Stimulated activated CD8-positive, alpha-beta memory T cell treated with anti-CD3 and anti-CD28 coated beads, Interleukin-2, amount 100 ng/mL, for 1 hour (primary cell): Measurements from ENCODE around the gene GLB1L3.
"Not testable (repeated sequence)": the region's sequence is repeated elsewhere in the genome, so short reads cannot be mapped to it uniquely, and the experiment has no call there.

ENCODE experiments used
- DNase-seq, 2 donors: peaks; one replicate each; pipeline ENCODE4 v3.0.0-alpha.2; 2020; ENCODE audit warnings: low read depth in 2 of 2

The GLB1L3 gene

DNA sequence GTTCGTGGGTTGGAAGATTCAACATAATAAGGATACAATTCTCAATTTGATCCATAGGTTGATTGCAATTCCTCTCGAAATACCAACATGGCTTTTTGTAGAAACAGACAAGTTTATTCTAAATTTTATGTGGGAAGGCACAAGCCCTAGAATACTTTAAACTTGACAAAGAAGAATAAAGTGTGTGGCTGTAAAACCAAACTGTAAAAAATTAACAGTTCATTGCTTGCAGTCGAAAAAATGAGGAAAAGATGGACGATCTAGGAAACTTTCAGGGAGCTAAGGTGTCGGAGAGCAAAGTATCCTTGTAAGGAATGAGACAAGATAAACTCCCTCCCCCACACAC, 1.0 kb upstream of the GLB1L3 start:
- no peak for DNase-seq

DNA sequence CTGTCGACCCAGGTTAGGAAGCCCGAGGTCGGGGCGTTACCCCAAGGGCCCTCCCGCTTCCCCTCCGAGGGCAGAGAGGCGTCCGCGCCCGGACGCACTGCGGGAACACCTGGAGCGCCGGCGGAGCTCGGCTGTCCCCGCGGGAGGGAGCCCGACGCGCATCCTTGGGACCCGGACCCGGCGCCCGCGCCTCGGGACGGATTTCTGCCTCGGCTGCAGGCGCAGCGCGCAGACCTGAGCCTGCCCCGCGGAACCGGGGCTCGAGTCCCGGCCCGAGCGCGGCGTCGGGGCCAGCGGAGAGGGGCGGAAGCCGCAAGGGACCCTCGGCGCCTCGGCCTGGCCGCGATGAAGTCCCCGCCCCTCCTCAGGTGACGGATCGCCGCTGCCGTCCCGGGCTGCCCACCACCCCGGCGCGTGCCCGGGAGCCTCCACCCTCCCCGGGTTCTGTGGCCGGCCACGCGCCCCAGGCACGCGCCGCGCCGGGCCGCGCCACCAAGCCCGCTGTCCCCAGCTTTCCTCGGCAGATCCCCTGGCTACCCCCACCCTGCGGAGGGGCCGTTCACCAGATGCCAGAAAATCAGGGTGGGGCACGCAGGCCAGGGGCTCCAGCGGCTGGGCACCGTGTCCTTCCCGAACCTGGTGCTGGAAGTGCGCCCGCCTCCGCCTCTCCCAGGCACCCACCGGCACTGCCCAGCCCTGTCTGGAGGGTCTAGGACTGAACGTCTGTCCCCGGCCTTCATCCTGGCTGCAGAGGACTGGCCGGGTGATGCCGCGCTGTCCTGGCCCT, 410 bp downstream of the GLB1L3 start:
- DNase-seq: no peak

DNA sequence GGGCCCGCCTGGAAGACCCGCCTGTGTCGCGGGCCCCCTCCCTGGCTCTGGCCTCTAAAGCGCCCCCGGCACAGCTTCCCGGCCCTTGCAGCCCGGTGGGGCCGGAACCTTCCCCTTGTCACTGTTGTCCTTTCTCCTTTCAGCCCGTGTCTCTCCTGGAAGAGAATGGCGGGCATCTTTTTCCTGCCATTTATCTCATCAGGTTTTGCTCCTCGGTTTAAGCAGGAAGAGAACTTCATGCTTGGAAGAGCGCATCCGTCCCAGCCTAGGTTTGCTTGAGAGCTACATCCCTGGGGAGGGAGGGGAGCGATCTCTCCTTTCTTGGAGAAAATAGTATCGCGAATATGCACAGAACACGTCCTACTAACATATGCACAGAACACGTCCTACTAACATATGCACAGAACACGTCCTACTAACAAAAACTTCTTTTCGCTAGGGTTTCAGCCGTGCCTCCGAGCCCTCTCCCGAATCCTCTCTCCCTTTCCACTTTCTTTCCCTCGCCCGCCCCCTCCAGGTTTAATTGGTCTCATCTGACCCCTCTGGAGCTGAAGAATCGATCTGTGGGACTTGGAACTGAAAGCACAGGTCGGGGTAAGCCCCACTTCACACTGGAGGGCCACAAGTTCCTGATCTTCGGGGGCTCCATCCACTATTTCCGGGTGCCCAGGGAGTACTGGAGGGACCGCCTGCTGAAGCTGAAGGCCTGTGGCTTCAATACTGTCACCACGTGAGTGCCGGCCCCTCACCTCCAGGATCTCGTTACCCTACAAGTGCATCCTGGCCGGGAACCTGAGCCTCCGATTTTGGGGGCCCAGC, 1.2 kb downstream of the GLB1L3 start:
- no peak for DNase-seq

DNA sequence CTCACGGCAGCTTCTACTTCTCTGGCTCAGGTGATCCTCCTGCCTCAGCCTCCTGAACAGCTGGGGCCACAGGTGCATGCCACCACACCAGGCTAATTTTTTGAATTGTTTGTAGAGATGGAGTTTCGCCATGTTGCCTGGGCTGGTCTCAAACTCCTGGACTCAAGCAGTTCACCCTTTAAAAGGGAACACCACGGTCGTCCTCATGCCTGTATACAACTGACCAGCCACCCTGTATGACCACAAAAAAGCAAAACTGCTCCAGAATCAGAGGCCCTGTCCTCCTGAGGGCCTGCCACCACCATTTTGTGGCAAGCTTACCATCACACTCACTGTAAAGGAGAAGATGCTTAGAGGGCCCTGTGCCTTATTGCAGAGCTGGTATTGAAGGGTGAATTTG, 2.2 kb downstream of the GLB1L3 start:
- no peak for DNase-seq

DNA sequence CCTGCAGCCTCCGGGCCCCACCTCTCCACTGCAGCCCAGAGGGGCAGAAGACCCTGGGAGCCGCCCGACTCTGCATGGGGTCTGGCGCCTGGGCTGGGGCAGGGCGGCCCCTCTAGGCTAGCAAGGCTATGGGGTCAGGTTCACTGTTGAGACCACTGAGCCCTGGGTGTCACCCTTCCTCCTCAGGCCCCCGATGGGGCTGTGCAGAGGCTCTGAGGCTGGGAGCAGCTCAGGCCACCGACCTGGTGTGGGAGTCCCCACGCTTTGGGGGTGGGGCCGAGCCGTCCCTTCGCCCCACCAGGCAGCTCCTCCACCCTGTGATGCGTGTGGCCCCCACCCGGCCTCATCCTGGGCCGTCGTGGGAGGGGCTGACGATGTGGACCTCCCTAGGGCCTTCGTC, 5.5 kb downstream of the GLB1L3 start:
- DNase-seq: not testable (repeated sequence)

DNA sequence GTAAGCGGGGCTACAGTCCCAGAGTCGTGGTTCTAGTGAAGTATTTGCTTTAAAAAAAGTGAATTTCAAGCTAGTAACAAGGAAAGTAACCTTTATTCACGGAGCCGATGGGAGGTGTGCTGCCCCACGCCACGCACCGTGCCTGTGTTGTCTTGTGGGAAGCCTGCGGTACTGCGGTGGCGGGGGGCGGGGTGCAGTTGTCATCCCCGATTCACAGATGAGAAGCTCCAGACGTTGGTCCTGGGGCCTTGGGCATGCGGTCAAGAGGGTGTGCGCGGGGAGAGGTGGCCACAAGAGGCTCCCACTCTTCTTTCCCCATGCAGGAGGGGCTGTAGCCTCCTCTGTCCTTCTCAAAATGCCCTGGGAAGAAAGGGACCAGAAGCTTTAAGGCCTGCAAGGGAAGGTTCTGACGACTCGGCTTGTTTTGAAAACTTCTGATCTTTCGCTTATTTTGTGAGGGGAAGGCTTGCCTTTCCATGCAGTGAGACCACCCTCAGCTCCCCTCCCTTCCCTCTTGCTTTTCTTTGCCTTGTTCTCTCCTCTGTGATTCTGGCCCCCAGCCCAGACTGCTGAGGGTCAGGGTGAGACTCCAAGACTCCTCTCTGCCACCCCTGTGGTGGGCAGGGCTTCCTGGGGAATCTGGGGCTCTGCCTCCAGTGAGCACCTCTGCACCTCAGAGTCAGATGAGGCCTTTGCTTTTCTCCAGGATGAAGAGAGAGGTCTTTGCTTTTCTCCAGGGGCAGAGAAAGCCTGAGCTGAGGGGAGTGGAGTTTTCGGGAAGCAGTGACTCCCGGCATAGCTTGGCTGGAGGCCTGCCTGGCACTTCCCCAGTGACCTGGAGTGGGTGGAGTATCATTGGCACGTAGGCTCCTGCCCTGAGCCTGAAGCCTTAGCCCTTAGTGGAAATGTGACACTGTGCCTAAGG, 6.2 kb downstream of the GLB1L3 start:
- DNase-seq: no peak

DNA sequence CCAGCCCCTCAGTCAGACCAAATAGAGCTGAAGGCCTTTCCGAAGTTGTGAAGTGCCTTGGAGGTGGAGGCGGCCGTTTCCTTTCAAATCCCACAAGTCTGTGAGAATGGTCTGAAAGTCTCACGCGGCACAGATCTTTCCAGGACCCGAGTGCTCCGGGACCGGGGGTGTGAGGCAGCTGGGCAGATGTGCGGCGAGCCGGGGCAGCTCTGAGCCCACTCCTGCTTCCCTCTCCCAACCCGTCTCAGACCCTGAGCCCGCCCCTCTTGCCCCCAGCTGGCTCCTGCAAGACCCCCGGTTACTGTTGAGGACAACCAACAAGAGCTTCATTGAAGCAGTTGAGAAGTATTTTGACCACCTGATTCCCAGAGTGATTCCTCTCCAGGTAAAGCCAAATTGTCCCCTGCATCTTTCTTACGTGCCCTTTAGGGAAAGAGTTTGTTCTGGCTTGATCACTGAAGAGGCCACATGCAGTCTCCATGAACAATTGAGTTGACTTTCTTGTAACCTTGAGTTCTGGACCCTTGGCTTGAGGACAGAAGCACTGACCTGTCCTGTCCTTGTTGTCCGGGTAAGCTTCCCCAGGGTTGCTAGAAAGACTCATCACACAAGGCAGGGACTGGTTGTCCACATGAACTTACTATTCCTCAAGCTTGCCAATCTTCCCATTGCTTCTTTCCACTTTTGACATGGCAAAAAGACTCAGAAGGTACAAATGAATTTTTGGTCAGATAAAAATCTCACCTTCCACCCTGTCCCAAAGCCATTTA, 7.5 kb downstream of the GLB1L3 start:
- no peak for DNase-seq

DNA sequence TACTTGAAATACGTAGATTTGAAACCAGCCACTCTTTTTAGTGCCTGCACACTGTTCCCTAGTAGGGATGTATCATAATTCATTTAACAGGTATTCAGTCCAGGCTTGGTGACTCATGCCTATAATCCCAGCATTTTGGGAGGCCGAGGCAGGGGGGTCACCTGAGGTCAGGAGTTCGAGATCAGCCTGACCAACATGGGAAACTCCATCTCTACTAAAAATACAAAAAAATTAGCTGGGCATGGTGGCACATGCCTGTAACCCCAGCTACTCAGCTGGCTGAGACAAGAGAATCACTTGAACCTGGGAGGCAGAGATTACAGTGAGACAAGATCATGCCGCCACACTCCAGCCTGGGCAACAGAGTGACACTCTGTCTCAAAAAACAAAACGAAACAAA, 8.2 kb downstream of the GLB1L3 start:
- DNase-seq: not testable (repeated sequence)

DNA sequence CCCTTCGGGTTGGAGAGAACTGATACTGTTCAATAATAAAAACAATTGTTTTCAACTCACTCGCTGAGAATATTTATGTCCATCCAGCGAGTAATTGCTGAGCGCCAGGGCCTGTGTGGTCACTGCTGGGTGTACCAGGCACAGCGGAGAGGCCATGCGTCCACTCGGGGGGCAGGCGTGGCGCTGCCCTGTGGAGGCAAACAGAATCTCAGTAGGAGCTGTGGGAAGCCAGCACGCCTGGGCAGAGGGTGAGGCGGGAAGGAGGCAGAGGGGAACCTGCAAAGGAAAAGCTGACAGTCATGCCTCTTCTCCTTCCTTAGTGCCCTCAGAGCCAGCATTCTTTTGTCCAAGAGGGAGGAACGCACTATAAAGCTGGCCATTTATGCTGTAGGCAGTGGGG, 11.4 kb downstream of the GLB1L3 start:
- DNase-seq: no peak

DNA sequence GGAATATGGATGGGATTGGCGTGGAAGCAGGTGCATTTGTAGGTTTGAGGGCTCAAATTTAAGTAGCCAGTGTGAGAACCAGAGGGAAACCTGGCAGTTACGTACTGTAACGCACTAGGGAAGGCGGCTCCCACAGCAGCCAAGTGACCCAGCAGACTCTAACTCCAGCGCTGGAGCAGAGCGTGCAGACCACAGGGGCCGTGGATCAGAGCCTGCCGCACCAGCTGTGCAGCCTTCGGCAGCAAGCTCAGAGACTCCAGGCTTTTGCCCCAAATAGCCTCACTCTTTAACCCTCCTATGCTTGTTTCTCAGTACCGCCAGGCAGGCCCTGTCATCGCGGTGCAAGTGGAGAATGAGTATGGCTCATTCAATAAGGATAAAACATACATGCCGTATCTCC, 12.3 kb downstream of the GLB1L3 start:
- DNase-seq: no peak

DNA sequence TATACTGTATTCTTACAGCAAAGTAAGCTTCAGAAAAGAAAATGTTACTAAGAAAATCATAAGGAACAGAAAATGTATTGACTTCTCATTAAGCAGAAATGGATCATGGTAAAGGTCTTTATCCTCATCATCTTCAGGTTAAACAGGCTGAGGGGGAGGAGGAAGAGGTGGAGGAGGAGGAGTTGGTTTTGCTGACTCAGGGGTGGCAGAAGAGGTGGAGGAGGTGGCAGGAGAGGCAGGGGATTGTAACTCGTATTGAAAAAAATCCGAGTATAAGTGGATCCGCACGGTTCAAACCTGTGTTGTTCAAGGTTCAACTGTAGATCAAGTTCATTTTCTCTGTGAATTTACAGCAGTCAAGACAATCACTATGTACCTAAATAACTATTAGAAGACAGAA, 13.0 kb downstream of the GLB1L3 start:
- DNase-seq: no peak

DNA sequence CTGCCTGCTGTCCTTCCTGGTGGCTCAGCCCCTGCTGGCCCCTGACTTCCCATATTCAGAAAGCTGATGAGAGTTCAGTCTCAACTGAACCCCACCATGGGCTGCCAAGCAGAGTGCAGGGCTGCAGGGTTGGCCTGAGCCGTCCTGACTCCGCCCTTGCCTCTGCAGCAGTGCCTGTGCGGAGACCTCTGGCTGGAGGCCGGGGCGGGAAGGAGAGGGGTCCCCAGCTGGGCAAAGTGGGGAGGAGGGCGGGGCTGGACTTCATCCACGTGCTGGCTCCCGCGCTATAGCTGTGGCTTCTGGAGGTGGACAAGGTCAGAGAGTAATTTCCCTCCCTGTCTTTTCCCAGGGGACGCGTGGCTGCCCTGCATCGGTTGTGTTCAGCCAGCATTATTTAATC, 13.6 kb downstream of the GLB1L3 start:
- DNase-seq: no peak

DNA sequence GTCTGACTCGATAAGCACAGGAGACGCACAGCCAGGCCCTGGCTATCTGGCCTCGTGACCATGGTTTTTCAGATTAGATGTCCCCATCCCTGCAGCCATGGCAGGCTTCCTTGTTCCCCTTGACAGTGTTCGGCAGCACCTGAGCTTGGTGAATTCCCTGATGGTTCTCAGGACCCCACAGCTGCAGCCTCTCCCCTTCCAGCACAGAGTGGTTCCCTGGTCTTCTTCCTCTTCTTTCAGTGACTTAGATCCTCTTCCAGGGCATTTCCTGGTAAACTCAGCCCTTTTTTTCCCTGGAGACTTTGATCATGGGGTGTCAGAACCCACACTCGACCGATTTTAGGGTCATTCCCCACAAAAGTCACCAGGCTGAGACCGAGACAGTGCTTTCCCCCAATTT, 14.5 kb downstream of the GLB1L3 start:
- DNase-seq: no peak

DNA sequence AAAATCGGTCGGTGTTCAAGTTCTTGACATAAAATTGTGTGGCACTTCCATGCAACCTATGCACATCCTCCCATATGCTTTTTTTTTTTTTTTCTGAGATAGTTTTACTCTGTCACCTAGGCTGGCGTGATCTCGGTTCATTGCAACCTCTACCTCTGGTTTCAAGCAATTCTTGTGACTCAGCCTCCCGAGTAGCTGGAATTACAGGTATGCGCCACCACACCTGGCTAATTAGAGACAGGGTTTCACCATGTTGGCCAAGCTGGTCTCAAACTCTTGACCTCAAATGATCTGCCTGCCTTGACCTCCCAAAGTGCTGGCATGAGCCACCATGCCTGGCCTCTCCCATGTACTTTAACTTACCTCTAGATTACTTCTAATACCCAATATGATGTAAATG, 15.0 kb downstream of the GLB1L3 start:
- DNase-seq: no peak

DNA sequence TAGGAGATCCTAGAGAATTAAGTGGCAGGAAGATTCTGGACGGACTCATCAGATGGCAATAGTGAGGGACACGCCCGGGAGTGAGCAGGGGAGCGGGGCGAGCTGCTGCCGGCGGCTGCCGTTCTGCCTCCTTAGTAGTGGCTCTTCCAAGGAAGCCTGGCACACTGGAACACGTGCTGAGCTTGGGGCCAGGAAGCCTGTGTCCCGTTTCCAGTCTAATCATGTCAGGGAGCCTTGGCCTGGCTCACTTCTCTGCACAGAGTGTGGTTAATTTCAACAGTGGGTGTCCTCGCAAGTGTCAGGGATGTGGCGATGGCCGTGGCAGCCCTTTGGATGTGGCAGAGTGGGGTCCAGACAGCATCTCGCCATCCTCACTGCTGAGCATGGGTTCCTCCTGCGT, 16.5 kb downstream of the GLB1L3 start:
- no peak for DNase-seq

DNA sequence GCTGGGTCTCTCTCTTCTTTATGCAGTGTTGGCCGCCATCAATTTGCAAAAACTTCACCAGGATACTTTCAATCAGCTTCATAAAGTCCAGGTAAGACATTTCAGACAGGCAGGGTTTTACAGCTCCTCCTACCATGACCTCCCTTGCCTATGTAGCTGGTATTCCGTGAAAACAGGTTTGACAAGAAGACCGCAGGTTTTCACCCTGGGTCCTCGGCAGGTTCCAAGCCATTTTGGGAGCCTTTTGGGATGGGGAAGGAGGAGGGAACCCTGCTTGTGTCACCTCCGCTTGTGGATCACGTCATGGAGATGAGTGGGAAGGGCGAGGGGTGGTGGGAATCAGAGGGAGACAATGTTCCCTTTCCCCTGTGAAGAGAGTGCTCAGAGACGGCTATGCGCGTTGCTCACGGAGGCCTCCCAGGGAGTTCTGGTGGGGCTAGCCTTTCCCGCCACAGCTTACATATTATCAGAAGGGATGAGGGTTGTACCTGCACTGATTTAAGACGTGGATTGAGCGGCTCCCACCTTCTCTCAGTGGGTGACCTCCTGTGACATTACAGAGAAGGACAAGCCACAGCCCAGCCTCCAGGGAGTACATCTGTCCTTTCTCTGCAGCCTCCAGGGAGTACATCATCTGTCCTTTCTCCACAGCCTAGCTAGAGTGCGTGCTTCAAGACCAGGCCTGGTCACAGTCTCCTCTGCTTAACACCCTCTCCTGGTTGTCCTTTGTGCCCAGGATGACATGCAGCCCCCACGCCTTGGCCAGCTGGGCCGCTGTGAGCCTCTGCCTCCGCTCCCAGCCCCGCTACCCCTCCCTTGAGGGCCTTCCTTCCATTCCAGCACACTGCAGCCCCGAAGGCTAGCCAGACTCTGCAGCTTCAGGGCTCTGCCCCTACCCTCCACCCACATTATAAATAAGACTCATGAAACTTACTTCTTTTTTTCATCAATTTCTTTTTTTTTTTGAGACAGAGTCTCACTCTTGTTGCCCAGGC, 17.2 kb downstream of the GLB1L3 start:
- no peak for DNase-seq

DNA sequence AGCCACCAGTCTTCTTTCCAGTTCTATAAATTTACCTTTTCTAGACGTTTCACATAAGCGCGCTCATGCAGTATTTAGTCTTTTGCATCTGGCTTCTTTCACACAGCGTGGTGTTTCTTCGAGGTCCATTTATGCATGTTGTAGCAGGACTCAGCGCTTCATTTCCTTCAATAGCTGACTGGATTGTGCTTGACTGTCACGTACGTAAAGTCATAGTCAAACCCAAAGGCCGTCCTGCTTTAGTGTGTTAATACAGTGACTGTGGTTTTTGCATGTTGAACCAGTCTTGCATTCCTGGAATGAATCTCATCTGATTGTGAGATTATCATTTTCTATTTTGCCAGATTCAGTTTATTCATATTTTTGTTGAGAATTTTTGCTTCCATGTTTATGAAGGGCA, 18.5 kb downstream of the GLB1L3 start:
- no peak for DNase-seq

DNA sequence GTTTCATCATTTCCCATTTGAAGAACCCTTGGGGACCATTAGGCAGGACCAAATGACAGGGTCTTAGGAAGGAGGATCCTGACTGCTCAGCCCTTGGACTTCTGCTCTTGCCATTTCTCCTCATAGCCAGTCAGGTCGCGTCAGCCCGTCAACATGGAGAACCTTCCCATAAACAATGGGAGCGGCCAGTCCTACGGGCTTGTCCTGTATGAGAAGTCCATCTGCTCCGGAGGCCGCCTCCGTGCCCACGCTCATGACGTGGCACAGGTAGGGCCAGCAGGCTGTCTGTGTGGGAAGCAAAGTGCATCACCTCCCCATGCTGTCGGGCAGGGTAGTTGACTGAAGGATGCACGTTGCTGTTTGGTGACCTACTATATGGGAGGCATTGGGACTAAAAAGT, 36.0 kb downstream of the GLB1L3 start:
- no peak for DNase-seq

DNA sequence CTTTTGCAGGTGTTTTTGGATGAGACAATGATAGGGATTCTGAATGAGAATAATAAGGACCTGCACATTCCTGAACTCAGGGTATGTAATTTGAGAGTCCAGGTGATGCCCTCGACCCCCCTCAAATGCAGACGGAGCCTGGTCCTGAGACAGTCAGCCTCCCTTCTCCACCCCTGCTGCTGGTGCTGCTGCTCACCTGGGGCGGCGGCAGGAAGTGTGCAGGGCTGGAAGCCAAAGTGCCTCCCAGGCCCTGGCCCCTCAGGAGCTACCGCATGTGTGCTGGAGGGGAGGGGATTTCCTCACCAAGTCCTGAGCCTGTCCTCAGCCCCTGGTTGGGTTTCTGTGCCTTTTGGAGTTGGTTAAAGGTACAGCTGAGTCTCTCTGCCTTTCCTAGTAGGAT, 36.6 kb downstream of the GLB1L3 start:
- DNase-seq: no peak

DNA sequence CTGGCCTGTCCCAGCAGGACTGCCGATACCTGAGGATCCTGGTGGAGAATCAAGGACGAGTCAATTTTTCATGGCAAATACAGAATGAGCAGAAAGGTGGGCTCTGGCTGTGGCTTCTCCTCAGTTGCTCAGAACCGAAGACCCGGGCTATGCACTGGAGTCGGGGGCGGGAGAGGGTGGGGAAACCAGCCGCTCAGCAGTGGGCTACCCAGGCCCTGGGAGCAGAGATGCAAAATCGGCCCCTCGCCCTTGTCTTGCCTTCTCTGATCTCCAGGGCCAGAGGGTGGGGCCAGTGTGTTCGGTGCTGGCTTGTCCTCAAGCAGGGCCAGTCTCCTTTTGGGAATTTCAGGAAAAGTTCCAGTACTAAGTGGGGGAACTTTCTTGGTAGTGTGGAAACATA, 37.2 kb downstream of the GLB1L3 start:
- DNase-seq: no peak
